DOHH2 (cell line): Measurements from ENCODE around the gene CHST13.

Experiments
- H3F3A ChIP-seq: fragments of 200-600 bp; sonication (generic), shearing (Covaris generic); 2 replicates; pipeline ENCODE4 v1.6.0; 2016; ENCODE audit warnings: antibody characterized with exemption, mild to moderate bottlenecking; ENCODE audit not compliant: control insufficient read depth, insufficient read depth
- H3K27ac ChIP-seq: fragments of 200-600 bp; sonication (generic); 2 replicates; pipeline ENCODE4 v1.5.1; 2014; ENCODE audit warnings: low read depth, mild to moderate bottlenecking, low read length, moderate library complexity
- H3K27me3 ChIP-seq: fragments of 200-600 bp; sonication (generic); 2 replicates; pipeline ENCODE4 v1.6.1; 2014; ENCODE audit warnings: mild to moderate bottlenecking, low read length, mixed read lengths; ENCODE audit not compliant: control insufficient read depth
- H3K36me3 ChIP-seq: fragments of 200-600 bp; sonication (generic); 2 replicates; pipeline ENCODE4 v1.6.1; 2014; ENCODE audit warnings: mild to moderate bottlenecking, low read length, moderate library complexity, mixed read lengths; ENCODE audit not compliant: control insufficient read depth
- H3K4me1 ChIP-seq: fragments of 200-600 bp; sonication (generic); 2 replicates; pipeline ENCODE4 v1.6.1; 2014; ENCODE audit warnings: mild to moderate bottlenecking, low read length, mixed read lengths; ENCODE audit not compliant: control insufficient read depth
- H3K4me2 ChIP-seq: fragments of 200-600 bp; sonication (generic); 2 replicates; pipeline ENCODE4 v1.6.0; 2014; ENCODE audit warnings: mild to moderate bottlenecking, low read length, moderate library complexity
- H3K4me3 ChIP-seq: fragments of 200-600 bp; sonication (generic); 2 replicates; pipeline ENCODE4 v1.5.1; 2014; ENCODE audit warnings: mild to moderate bottlenecking, low read length, mixed read lengths
- H3K79me2 ChIP-seq: fragments of 200-600 bp; sonication (generic); 2 replicates; pipeline ENCODE4 v1.6.1; 2014; ENCODE audit warnings: mild to moderate bottlenecking, low read length, mixed read lengths; ENCODE audit not compliant: control insufficient read depth
- H3K9me2 ChIP-seq: fragments of 200-600 bp; sonication (generic); replicated peaks from 2 replicates; pipeline ENCODE4 v1.6.1; 2014; ENCODE audit warnings: mild to moderate bottlenecking, low read length, mixed read lengths; ENCODE audit not compliant: control insufficient read depth
- H3K9me3 ChIP-seq: fragments of 200-600 bp; sonication (generic); 2 replicates; pipeline ENCODE4 v1.6.1; 2014; ENCODE audit warnings: antibody characterized with exemption, low read length, mixed read lengths; ENCODE audit not compliant: control insufficient read depth, insufficient read depth
- H4K20me1 ChIP-seq: fragments of 200-600 bp; sonication (generic); 2 replicates; pipeline ENCODE4 v1.6.0; 2014; ENCODE audit warnings: low read depth, mild to moderate bottlenecking, antibody characterized with exemption, low read length, moderate library complexity; ENCODE audit not compliant: control insufficient read depth, insufficient read depth
- CTCF ChIP-seq: fragments of 200-600 bp; sonication (generic); IDR thresholded peaks from one replicate; pipeline ENCODE4 v1.5.1; 2014; ENCODE audit warnings: antibody characterized with exemption, mild to moderate bottlenecking, low read depth, low read length; ENCODE audit not compliant: poor library complexity, severe bottlenecking
- EZH2phosphoT487 ChIP-seq: fragments of 200-600 bp; sonication (generic); IDR thresholded peaks from 2 replicates; pipeline ENCODE4 v1.6.1; 2017; ENCODE audit warnings: borderline replicate concordance, mild to moderate bottlenecking, antibody characterized with exemption, low read length, moderate library complexity, mixed read lengths

The CHST13 gene

DNA sequence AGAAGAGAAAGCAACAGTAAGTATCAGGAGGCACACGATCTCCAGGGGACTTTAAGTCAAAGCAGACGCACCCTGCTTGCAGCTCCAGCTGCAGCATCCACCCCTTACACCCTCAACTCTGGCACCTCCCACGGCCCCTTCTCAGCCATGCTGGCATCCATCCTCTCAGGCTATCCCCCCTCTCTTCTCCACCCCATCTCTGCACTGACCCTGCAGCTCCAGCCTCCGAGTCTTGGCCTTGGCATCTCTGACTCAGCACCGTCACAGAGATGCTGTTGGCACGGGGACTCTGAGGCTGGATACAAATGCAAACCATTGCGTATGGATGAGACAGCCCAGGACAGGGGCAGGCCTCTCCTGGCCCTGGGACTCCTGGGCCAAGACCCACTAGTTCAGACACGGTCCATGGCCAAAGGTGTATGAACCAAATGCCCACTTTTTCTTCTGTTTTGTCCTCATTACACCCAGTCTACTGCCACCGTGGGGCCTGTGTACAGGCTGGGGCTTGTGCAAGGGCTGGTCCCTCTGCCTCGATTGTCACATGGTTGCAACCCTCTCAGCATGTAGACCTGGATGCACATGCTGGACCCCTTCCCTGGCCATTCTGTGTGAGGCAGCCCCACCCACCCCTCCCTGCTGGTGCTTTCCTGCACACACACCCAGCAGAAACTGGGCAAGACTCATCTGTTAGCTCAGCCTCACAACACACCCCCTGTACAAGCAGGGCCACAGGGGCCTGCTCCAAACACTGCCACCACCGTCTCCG is 29.6 kb upstream of the CHST13 start:
- no peaks in the 10 kb centered on the region for H3K36me3 ChIP-seq
- no peaks in the 10 kb centered on the region for H3K4me1 ChIP-seq
- H3K27ac ChIP-seq, result no peak overlapping the region
- H3K79me2 ChIP-seq, result no peaks in the 10 kb centered on the region
- TF ChIP-seq CTCF, result no peak
- no peak for TF ChIP-seq EZH2phosphoT487
- H3K9me3 ChIP-seq, result no peaks in the 10 kb centered on the region
- no peak overlapping the region for H3K4me3 ChIP-seq
- no peaks in the 10 kb centered on the region for H3F3A ChIP-seq
- H3K9me2 ChIP-seq, result no peaks in the 10 kb centered on the region
- H4K20me1 ChIP-seq, result no peaks in the 10 kb centered on the region
- no peak overlapping the region for H3K4me2 ChIP-seq
- H3K27me3 ChIP-seq, result no peaks in the 10 kb centered on the region

DNA sequence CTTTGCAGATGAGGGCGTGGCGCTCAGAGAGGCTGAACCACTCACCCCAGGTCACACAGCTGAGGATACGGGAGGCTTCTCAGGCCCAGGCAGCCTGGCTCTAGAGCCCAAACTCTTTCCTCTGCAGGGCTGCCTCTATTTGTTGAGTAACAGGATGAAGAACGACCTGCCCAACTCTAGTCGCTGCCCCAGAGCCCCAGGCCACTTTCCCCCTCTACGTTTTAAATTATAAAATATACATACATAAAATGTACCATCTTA is 29.1 kb upstream of the CHST13 start:
- no peaks in the 10 kb centered on the region for H3K4me1 ChIP-seq
- H3K9me2 ChIP-seq, result no peaks in the 10 kb centered on the region
- H3K9me3 ChIP-seq, result no peaks in the 10 kb centered on the region
- H3K79me2 ChIP-seq, result no peaks in the 10 kb centered on the region
- H3K4me3 ChIP-seq, result no peak overlapping the region
- H3K36me3 ChIP-seq, result no peaks in the 10 kb centered on the region
- H4K20me1 ChIP-seq, result no peaks in the 10 kb centered on the region
- H3K4me2 ChIP-seq, result no peak overlapping the region
- no peak overlapping the region for H3K27ac ChIP-seq
- no peaks in the 10 kb centered on the region for H3F3A ChIP-seq
- TF ChIP-seq EZH2phosphoT487 (no peak), CTCF (no peak)
- H3K27me3 ChIP-seq, result no peaks in the 10 kb centered on the region

DNA sequence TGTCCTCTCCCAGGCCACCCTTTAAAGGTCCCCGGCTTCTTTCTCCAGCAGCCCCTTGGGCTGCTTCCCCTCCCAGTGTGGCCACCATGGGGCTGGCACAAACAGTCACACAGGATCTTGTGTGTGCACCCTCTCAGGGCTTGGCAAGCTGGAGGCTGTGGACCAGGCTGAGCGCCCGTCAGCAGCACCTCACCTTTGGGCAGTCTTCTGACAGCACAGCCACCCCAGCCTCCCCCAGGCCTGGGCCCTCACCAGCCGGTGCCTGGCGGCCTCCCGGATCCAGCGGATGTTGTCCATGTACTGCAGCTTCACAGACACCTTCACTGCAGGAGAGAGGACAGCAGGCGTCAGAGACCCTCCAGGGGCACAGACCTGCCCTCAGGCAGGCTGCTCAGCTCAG is 28.2 kb upstream of the CHST13 start:
- Histone ChIP-seq H3K4me3 (no peak overlapping the region), H3K79me2 (no peaks in the 10 kb centered on the region), H3K27ac (no peak overlapping the region), H3K9me2 (no peaks in the 10 kb centered on the region), H3K4me1 (no peaks in the 10 kb centered on the region), H3K36me3 (no peaks in the 10 kb centered on the region), H3K27me3 (no peaks in the 10 kb centered on the region), H4K20me1 (no peaks in the 10 kb centered on the region), H3K9me3 (no peaks in the 10 kb centered on the region), H3K4me2 (no peak overlapping the region), H3F3A (no peaks in the 10 kb centered on the region)
- TF ChIP-seq CTCF, result no peak
- TF ChIP-seq EZH2phosphoT487, result no peak
